HepG2 (cell line): Measurements from ENCODE around the gene DNMT1. TPM values are rescaled to one million over a fixed set of nuclear protein-coding genes. Genes with fewer than 3 reads are reported as not detected.

Source experiments
- ADNP ChIP-seq: sonication (generic); formaldehyde crosslinking; IDR thresholded peaks from 2 replicates; pipeline ENCODE4 v1.4.0; 2020; ENCODE audit warnings: missing genetic modification reagents
- CHD4 ChIP-seq: fragments of 200-600 bp; sonication (generic); IDR thresholded peaks from 2 replicates; pipeline ENCODE4 v1.7.0; 2017; ENCODE audit warnings: mild to moderate bottlenecking, low read length, borderline replicate concordance
- GABPB1 ChIP-seq: IDR thresholded peaks from 2 replicates; pipeline ENCODE4 v1.6.1; 2016; ENCODE audit warnings: mild to moderate bottlenecking, missing genetic modification reagents, moderate library complexity, missing compliant biosample characterization
- HDAC2 ChIP-seq: sonication (generic); formaldehyde crosslinking; IDR thresholded peaks from 2 replicates; pipeline ENCODE4 v1.4.0; 2020; ENCODE audit warnings: missing genetic modification reagents
- NCOA1 ChIP-seq: sonication (generic); formaldehyde crosslinking; IDR thresholded peaks from 2 replicates; pipeline ENCODE4 v1.9.0; 2021; ENCODE audit warnings: missing genetic modification reagents
- REPIN1 ChIP-seq: sonication (generic); formaldehyde crosslinking; IDR thresholded peaks from 2 replicates; pipeline ENCODE4 v1.8.0; 2022; ENCODE audit warnings: missing genetic modification reagents, low read depth, mild to moderate bottlenecking, borderline replicate concordance
- SALL1 ChIP-seq: sonication (generic); formaldehyde crosslinking; IDR thresholded peaks from 2 replicates; pipeline ENCODE4 v1.8.0; 2022; ENCODE audit warnings: mild to moderate bottlenecking, missing genetic modification reagents
- SALL2 ChIP-seq: sonication (generic); formaldehyde crosslinking; IDR thresholded peaks from 2 replicates; pipeline ENCODE4 v1.8.1; 2023; ENCODE audit warnings: mild to moderate bottlenecking, missing genetic modification reagents, inconsistent platforms
- SP5 ChIP-seq: IDR thresholded peaks from 2 replicates; pipeline ENCODE4 v1.6.1; 2016; ENCODE audit warnings: low read depth, borderline replicate concordance
- ZMAT3 ChIP-seq: sonication (generic); formaldehyde crosslinking; conservative IDR thresholded peaks from 2 replicates; pipeline ENCODE4 v1.7.0; 2021; ENCODE audit warnings: missing genetic modification reagents
- ZMYM3 ChIP-seq: sonication (generic); formaldehyde crosslinking; IDR thresholded peaks from 2 replicates; pipeline ENCODE4 v1.5.1; 2020; ENCODE audit warnings: mild to moderate bottlenecking, missing genetic modification reagents
- ZNF138 ChIP-seq: sonication (generic); formaldehyde crosslinking; IDR thresholded peaks from 2 replicates; pipeline ENCODE4 v1.5.0; 2020; ENCODE audit warnings: mild to moderate bottlenecking, low read depth, missing genetic modification reagents
- ZNF354B ChIP-seq: sonication (generic); formaldehyde crosslinking; IDR thresholded peaks from 2 replicates; pipeline ENCODE4 v1.8.0; 2022; ENCODE audit warnings: mild to moderate bottlenecking, missing genetic modification reagents
- ZNF562 ChIP-seq: sonication (generic); formaldehyde crosslinking; IDR thresholded peaks from 2 replicates; pipeline ENCODE4 v1.8.0; 2022; ENCODE audit warnings: missing genetic modification reagents, borderline replicate concordance
- ZNF607 ChIP-seq: sonication (generic); formaldehyde crosslinking; IDR thresholded peaks from 2 replicates; pipeline ENCODE4 v1.5.1; 2020; ENCODE audit warnings: missing genetic modification reagents, mild to moderate bottlenecking, borderline replicate concordance
- ZNF768 ChIP-seq: sonication (generic); formaldehyde crosslinking; IDR thresholded peaks from 2 replicates; pipeline ENCODE4 v1.4.0; 2020; ENCODE audit warnings: missing genetic modification reagents
- ZNF777 ChIP-seq: sonication (generic); formaldehyde crosslinking; IDR thresholded peaks from 2 replicates; pipeline ENCODE4 v1.4.0; 2020; ENCODE audit warnings: missing genetic modification reagents
- ZSCAN20 ChIP-seq: sonication (generic); formaldehyde crosslinking; IDR thresholded peaks from 2 replicates; pipeline ENCODE4 v1.4.0; 2020; ENCODE audit warnings: missing genetic modification reagents, mild to moderate bottlenecking, borderline replicate concordance
- polyA plus RNA-seq, 8 experiments: library from polyadenylated mRNA; depleted of rRNA in 3 of 8; stranded (reverse) in 7 of 8; unstranded in 1 of 8; fragments of >200 nt; fragmentation: Illumina TruSeq in 4 of 8; extraction: Trizol in 4 of 8; gene quantifications; 2 replicates each; pipeline versions ENCODE4 v1.2.1 to v1.2.3, GENCODE V29; 2011 to 2016; ENCODE audit warnings: low read depth in 4 of 8, missing spikeins in 1 of 8, mixed read lengths in 1 of 8; ENCODE audit not compliant: insufficient read depth in 1 of 8
- total RNA-seq, 5 experiments: library from RNA; depleted of rRNA; stranded (reverse); fragments of >200 nt; fragmentation: Illumina TruSeq; extraction: Trizol; gene quantifications; 2 replicates each; pipeline ENCODE4 v1.2.3, GENCODE V29; 2016; ENCODE audit warnings: low read depth in 1 of 5
- TF ChIP-seq, protein P1 (sequence below): sonication (generic); formaldehyde crosslinking; conservative IDR thresholded peaks from 2 replicates; pipeline ENCODE4 v1.4.0; 2020; ENCODE audit warnings: missing genetic modification reagents
- TF ChIP-seq, protein P2 (sequence below): sonication (generic); formaldehyde crosslinking; IDR thresholded peaks from 2 replicates; pipeline ENCODE4 v1.8.0; 2022; ENCODE audit warnings: missing genetic modification reagents, mild to moderate bottlenecking, moderate library complexity, borderline replicate concordance
- TF ChIP-seq, protein P3 (sequence below): sonication (generic); formaldehyde crosslinking; IDR thresholded peaks from 2 replicates; pipeline ENCODE4 v1.8.1; 2023; ENCODE audit warnings: missing genetic modification reagents, mild to moderate bottlenecking, borderline replicate concordance
- TF ChIP-seq, protein P4 (sequence below): sonication (generic); formaldehyde crosslinking; IDR thresholded peaks from 2 replicates; pipeline ENCODE4 v1.5.1; 2020; ENCODE audit warnings: mild to moderate bottlenecking, missing genetic modification reagents, moderate library complexity

The DNMT1 gene
- total and polyA plus RNA-seq, 2 of the 13 experiments (the other 11 are each of a cell fraction or from before 2014, with no cell fraction given) = 31.2 to 91.1 TPM

- TF ChIP-seq ZNF562 (CRISPR knock-in tag) (no peak), ZMAT3 (CRISPR knock-in tag) (no peak), CHD4 (peak; percentile 99), ZNF354B (CRISPR knock-in tag) (no peak), REPIN1 (CRISPR knock-in tag) (0 out of 2 replicates have a peak, but pooled peaks have one; percentile 17), ZNF777 (CRISPR knock-in tag) (peak; percentile 87), SALL1 (CRISPR knock-in tag) (peak; percentile 57; the same call in 1 of the 2 replicates), NCOA1 (CRISPR knock-in tag) (no peak), SALL2 (CRISPR knock-in tag) (peak; percentile 62; the same call in 1 of the 2 replicates), ZMYM3 (CRISPR knock-in tag) (peak; percentile 99), GABPB1 (peak; percentile 53; the same call in 1 of the 2 replicates), ZNF607 (CRISPR knock-in tag) (peak; percentile 63; the same call in 1 of the 2 replicates), HDAC2 (CRISPR knock-in tag) (peak; percentile 71), ZSCAN20 (no peak), SP5 (peak; percentile 18; the same call in 1 of the 2 replicates), ZNF768 (CRISPR knock-in tag) (peak; percentile 53; the same call in 1 of the 2 replicates), ADNP (peak; percentile 92; the same call in 1 of the 2 replicates), ZNF138 (CRISPR knock-in tag) (0 out of 2 replicates have a peak, but pooled peaks have one; percentile 74)
- TF ChIP-seq, protein P1, sequence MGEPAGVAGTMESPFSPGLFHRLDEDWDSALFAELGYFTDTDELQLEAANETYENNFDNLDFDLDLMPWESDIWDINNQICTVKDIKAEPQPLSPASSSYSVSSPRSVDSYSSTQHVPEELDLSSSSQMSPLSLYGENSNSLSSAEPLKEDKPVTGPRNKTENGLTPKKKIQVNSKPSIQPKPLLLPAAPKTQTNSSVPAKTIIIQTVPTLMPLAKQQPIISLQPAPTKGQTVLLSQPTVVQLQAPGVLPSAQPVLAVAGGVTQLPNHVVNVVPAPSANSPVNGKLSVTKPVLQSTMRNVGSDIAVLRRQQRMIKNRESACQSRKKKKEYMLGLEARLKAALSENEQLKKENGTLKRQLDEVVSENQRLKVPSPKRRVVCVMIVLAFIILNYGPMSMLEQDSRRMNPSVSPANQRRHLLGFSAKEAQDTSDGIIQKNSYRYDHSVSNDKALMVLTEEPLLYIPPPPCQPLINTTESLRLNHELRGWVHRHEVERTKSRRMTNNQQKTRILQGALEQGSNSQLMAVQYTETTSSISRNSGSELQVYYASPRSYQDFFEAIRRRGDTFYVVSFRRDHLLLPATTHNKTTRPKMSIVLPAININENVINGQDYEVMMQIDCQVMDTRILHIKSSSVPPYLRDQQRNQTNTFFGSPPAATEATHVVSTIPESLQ (CRISPR knock-in tag) = 0 out of 2 replicates have a peak, but pooled peaks have one; percentile 37
- TF ChIP-seq, protein P2, sequence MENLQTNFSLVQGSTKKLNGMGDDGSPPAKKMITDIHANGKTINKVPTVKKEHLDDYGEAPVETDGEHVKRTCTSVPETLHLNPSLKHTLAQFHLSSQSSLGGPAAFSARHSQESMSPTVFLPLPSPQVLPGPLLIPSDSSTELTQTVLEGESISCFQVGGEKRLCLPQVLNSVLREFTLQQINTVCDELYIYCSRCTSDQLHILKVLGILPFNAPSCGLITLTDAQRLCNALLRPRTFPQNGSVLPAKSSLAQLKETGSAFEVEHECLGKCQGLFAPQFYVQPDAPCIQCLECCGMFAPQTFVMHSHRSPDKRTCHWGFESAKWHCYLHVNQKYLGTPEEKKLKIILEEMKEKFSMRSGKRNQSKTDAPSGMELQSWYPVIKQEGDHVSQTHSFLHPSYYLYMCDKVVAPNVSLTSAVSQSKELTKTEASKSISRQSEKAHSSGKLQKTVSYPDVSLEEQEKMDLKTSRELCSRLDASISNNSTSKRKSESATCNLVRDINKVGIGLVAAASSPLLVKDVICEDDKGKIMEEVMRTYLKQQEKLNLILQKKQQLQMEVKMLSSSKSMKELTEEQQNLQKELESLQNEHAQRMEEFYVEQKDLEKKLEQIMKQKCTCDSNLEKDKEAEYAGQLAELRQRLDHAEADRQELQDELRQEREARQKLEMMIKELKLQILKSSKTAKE (CRISPR knock-in tag) = no peak
- TF ChIP-seq, protein P3, sequence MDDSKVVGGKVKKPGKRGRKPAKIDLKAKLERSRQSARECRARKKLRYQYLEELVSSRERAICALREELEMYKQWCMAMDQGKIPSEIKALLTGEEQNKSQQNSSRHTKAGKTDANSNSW (CRISPR knock-in tag) = peak; percentile 24; the same call in 1 of the 2 replicates
- TF ChIP-seq, protein P4, sequence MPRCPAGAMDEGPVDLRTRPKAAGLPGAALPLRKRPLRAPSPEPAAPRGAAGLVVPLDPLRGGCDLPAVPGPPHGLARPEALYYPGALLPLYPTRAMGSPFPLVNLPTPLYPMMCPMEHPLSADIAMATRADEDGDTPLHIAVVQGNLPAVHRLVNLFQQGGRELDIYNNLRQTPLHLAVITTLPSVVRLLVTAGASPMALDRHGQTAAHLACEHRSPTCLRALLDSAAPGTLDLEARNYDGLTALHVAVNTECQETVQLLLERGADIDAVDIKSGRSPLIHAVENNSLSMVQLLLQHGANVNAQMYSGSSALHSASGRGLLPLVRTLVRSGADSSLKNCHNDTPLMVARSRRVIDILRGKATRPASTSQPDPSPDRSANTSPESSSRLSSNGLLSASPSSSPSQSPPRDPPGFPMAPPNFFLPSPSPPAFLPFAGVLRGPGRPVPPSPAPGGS (CRISPR knock-in tag) = peak; percentile 49; the same call in 1 of the 2 replicates
These were observed 108.8 kb downstream of the DNMT1 start, which contains the start of gene SHFL (continued) for GRCh38 chr19:10085641-10086590.
